Esophagus squamous epithelium (tissue), 4 donors: ENCODE results near the gene C1orf53.

ENCODE experiments used
- CTCF ChIP-seq, 6 experiments: fragments of 450-650 bp in 4 of 6; fragments of 200-600 bp in 2 of 6; sonication (generic) in 2 of 6; IDR thresholded peaks; one replicate each; pipeline ENCODE4 v1.5.1; 2016 to 2019; ENCODE audit warnings: antibody characterized with exemption in 6 of 6, mild to moderate bottlenecking in 4 of 6, moderate library complexity in 4 of 6
- POLR2A ChIP-seq, 4 donors: fragments of 450-650 bp; IDR thresholded peaks; one replicate each; pipeline ENCODE4 v1.6.1; 2017; ENCODE audit warnings: antibody characterized with exemption in 4 of 4, mild to moderate bottlenecking in 4 of 4, moderate library complexity in 3 of 4

GRCh38 chr1:197862671-197863070, 39.8 kb upstream of the C1orf53 start:
- TF ChIP-seq CTCF (IDR thresholded peaks at IDR 0.05): no peak
- no peak for TF ChIP-seq POLR2A (IDR thresholded peaks at IDR 0.05)
